GM19025 (cell line): ENCODE results near the gene IL1A.

Source experiments
- ATAC-seq: cut with Tn5 transposase; IDR thresholded peaks from one replicate; pipeline ENCODE4 v1.9.1; 2021; ENCODE audit warnings: mild to moderate bottlenecking, low read depth, moderate library complexity; ENCODE audit not compliant: unreplicated experiment

The IL1A gene

GRCh38 chr2:112765251-112765650, 19.0 kb downstream of the IL1A start:
- ATAC-seq, result no peak

GRCh38 chr2:112764071-112765044, 19.9 kb downstream of the IL1A start, which contains the start of gene CKAP2L:
Gene CKAP2L, minus strand, starts transcription at chr2:112764609. Its CDS starts 11 bp downstream, at chr2:112764598.
- peak; percentile 97 for ATAC-seq

- no peak for ATAC-seq
Measured at GRCh38 chr2:112762276-112762675, 22.0 kb downstream of the IL1A start.

- ATAC-seq, result no peak
Measured at GRCh38 chr2:112760149-112760548, 24.1 kb downstream of the IL1A start.

DNA sequence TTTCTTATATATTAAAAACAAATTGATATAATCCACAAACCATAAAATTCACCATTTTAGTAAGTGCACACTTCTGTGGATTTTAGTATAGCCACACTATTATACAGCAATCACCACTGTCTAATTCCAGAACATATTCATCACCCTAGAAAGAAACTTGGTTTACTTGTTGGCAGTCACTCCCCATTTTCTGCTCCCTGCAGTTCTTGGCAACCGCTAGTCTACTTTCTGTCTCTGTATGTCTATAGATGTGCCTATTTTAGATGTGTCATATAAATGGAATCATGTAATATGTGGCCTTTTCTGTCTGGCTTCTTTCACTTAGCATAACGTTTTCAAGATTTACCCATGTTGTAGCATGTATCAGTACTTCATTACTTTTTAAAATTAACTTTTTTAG, 25.6 kb downstream of the IL1A start:
- no peak for ATAC-seq

- ATAC-seq, result no peak
Measured at GRCh38 chr2:112757265-112757664, 27.0 kb downstream of the IL1A start.

GRCh38 chr2:112756207-112756606, 28.1 kb downstream of the IL1A start:
- ATAC-seq, result no peak

DNA sequence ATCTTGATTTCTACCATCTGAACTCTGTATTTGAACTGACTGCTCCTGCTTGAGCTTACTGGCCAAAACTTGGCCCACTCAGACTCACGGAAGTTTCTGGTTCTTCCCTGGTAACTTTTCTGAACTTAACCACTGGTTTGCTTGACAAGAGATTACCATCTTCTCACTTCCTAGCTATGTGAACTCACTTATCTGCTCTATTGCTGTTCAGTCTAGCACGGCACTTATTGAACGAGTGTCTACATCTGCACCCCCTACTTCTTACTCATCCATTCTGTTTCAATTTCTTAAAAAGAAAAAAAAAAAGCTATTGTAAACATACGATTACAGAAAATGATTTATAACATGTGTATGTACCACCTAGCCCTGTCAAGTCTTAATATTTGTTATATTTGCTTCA, 28.8 kb downstream of the IL1A start:
- no peak for ATAC-seq

- no peak for ATAC-seq
Measured at GRCh38 chr2:112754564-112754963, 29.7 kb downstream of the IL1A start.

DNA sequence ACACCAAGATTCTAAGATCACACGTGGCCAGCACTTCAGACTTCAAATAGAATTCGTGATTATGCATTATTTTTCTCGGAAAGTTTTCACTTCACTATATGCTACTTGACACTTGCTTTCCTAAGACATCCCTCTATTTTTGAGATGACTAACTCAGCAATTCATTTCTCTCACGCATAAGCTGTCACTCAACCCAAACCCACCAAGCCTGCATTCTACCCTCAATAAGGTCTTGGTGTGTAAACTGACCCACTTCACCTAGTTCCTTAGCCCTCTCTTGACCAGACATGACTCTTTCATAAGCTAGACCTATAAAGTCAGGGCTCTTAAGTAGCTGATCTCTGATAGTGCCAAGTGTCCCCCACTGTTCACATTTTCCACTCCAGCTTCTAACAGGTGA, 31.6 kb downstream of the IL1A start:
- ATAC-seq, result no peak

GRCh38 chr2:112751451-112752197, 32.7 kb downstream of the IL1A start:
- no peak for ATAC-seq

DNA sequence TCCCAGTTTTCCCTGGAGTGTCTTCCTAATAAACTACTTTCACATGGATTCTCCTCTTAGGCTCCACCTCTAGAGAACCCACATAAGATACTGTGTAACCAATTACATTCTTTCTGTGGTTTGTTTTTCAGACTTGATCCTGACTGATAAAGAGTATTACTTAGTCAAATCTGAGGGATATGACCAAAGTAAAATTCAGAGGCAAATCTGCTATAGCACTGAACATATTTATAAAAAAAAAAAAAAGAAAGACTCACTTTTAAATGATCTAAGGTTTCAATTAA, 33.8 kb downstream of the IL1A start:
- ATAC-seq, result no peak

- ATAC-seq, result peak; percentile 84
Measured at GRCh38 chr2:112749755-112750559, 34.3 kb downstream of the IL1A start.

DNA sequence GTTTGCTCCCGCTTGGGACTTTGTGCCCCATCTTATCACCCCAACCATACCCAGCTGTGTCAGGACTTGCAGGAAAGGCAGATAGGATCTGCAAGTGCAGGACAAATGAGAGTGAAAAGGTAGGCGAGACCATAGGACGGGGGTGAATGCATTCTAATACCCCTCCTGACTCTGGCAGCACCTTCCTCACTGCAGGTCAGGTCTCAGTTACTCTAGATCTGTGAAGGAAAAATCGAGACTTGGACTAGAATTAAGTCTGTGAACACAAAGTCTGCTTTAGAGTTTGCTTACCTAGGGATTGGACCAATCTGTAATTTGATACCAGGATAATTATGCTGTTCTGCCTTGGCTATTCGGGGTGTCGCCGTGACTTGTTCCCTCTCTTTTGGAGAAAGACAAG, 43.8 kb downstream of the IL1A start:
- ATAC-seq, result no peak

DNA sequence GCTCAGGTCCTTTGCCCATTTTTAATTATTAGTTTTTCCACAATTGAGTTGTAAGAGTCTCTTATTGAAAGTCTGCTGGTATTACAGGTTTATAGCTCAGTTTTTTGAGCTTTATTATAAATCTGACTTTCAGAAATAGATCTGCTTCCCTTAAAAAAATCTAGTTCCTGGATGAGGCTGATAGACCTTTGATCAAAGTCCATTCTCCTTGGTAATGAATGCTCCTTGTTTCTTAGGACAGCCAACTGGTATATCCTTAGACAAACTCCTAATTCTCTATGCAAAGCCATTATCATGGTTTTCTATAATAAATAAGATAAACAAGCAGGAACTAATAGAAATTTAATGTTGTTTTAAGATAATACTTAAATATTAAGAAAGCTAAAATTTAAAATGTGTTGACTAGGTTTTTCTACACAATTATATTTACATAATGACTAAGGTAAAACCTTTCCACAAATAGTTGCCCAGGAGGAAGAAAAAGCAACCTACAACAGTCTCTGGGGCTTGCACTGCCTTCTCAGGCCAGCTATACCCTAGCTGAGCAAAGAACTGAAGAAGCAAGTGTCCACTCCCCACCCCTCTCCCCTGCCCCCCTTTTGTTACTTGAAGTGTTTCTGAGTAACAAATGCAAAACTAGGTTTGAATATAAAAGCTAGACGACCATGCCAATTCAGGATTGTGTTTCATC, 46.6 kb downstream of the IL1A start:
- ATAC-seq, result no peak

DNA sequence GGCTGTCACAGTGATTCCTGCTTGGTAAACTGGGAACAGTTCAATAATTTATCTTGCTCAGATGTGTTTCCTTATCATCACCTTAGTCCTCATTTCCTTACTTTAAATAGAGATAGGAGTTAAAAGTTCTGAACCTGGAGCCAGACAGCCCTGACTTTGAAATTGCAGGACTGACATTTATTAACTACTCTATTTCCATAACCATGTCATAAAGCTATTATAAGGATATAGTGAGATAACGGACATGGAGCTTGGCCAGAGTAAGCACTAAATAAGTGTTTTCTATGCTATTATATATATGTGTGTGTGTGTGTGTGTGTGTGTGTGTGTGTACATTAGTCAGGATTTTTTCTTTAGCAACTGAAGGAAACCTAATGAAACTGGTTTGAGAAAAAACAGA, 50.4 kb downstream of the IL1A start:
- ATAC-seq, result no peak

DNA sequence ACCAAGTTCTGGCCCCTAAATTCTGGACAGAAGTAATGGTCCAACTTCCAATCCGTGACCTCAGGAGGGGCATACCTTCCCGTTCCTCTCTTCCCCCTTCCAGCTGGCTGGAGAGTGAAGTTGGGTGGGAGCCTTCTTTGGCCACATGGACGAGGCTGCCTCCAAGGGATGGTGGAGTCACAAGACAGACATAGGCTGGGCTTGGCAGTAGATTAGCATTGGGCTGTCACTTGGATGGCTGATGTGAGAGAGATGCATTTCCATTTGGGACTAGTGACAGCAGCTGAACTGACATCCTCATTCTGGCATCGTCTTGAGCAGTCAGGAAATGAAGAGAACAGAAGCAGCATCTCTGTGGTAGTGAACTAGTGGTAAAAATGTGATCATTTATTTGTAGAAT, 50.8 kb downstream of the IL1A start:
- ATAC-seq, result no peak

DNA sequence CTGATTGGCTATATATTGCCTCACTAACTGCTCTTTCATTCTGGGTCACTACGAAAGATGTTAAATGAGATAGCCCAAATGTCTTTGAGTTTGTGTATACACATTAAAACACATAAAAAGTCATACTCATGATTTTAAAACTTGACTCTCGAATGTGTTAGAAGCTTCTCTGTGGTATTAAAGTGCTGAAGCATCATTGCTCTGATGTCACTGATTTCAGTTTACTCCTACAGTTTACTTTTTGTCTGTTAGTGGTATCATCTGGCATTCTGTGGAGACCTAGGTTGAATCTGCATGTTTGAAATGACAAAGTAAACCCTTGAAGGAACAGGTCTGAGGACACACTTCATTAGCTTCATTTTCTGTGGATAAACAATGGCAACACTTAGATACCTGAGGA, 52.8 kb downstream of the IL1A start:
- ATAC-seq, result no peak

- ATAC-seq, result no peak
Measured at GRCh38 chr2:112730791-112731190, 53.5 kb downstream of the IL1A start.

DNA sequence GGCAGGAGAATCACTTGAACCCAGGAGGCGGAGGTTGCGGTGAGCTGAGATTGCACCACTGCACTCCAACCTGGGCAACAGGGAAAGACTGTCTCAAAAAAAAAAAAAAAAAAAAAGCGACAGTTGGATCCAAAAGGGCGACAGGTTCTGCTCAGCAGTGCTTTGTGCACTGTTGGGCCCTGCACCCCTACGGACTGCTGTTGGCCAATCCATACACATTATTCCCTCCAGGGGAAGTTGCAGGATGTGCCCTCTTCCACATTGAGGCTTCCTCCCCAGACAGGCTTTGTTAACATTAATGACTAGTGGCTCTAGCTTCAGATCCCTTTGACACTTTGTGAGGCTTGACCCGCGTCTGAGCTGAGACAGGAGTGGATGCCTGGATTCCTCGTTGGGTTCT, 54.1 kb downstream of the IL1A start:
- no peak for ATAC-seq
